GM18519 (cell line): ENCODE measurements around the gene MRPL36.

Source experiments
- ATAC-seq: cut with Tn5 transposase; IDR thresholded peaks from one replicate; pipeline ENCODE4 v1.9.1; 2021; ENCODE audit warnings: mild to moderate bottlenecking, moderate library complexity; ENCODE audit not compliant: unreplicated experiment, low FRiP score

Gene MRPL36

DNA sequence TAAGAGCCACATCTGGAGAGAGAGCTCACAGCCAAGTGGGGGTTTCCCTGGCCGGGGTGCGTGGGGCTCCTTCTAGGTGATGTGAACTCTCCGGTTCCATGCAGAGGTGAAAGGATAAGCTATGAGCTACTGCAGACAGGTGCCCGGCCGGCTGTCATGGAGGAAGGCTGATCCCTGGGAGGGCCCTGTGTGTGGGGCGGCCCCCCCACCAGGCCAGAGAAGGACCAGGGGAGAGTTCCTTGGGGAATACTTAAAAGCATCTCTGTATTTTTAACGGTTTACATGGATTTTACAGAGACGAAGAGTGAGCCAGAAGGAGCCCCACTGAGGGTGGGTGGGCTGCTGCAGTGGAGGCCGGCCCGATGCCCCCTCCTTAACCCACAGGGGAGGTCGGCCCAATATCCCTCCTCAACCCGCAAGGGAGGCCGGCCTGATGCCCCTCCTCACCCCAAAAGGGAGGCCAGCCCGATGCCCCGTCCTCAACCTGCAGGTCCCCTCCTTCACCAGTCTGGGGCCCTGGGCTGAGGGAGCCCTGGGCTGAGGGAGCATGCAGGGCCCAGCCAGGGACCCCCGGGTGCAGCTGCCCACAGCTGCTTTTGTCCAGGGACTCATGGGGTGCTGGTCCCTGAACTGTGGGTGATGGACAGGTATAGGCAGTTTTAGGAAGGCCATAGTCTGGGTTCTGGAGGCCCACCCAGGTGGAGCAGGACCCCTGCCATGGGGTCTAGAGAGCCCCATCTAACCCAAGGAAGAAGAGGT, 31.9 kb downstream of the MRPL36 start:
- ATAC-seq, result no peak

DNA sequence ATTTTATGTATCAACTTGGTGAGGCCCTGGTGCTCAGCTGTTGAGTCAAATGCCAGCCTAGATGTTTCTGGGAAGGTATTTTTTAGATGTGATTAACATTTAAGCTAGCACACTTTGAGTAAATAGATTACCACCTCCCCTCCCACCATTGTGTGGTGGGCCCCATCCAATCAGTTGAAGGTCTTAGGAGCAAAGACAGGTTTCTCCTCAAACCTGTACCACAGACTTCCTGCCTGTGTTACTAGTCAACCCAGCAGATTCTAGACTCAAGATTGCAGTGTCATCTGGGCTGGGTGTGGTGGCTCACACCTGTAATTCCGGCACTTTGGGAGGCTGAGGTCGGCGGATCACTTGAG, 33.8 kb downstream of the MRPL36 start:
- no peak for ATAC-seq

DNA sequence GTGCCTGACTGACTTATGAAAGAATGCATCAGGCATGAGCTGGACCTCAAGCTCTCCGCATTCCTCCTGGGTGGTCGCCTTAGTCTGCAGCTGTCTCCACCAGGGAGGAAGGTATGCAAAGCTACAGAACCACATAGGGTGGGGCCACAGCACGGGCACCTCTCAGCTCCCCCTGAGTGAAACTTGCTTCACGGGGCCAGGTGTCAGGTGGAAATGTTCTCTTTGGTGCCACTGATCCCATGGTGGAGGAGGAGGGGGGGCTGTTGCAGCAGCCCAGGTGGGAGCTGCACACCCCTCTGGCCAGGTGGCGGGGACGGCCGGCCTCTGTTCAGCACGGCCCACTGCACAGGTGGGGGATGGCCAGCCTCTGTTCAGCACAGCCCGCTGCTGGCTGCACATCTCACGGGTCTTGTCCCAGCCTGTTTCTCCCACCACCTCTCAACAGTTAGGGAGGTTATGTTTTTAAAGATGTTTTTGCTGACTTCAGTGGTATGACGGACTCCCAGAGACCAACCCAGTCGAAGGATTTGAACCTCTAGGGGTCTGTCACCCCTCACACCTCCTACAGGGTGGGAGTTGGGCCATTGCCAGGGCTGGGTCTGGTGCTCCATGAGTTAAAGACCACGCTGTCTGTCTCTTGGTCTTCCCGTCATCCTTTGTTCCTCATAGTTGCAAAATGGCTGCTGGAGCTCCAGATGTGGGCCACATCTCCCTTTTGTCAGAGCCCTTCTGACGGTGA, 34.3 kb downstream of the MRPL36 start:
- ATAC-seq, result no peak

DNA sequence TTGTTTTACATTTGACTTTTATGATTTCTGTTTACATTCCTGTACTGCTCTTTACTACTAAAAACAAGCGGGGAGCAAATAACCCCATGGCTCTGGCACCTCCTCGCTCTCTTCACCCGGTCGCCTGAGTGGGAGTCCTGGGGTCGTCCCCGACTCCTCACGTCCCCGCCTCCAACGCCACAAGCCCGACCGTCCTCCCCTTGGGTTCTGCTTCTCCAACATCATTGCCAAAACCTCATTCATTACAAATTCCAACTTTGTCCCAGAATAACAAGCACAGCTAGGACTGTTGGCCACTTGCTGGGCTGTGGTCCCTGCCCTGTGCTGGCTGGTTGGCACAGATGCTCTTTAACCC, 35.1 kb downstream of the MRPL36 start:
- no peak for ATAC-seq

DNA sequence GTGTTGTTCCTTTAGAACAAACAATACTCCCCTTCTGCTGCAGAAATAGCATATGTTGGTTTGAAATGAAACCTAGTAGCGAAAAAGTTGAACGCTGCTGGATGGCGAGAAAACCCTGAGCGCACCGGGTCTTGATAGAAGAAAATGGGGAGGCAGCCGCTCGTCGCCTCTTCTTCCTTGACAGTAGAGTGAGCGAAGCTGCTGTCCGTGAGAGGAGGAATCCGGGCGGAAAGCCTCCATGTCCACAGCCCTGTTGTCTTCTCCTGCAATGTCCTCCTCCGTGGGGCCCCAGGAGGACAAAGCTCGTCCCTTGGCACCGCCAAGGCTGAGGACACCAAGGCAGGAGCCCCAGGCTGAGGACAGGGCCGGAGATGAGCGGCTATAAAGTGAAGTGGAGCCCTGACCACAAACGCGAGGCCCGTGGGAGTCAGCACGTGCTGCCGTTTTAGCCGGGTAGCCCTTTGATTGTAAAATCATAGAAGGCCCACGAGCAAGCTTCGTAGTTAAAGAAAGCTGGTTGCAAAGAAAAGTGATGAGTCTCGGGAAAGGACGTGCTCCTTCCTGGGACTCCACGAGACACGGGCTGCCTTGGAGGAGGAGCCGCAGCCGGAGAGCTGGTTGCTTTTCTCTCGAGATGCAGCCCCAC, 35.6 kb downstream of the MRPL36 start:
- no peak for ATAC-seq

DNA sequence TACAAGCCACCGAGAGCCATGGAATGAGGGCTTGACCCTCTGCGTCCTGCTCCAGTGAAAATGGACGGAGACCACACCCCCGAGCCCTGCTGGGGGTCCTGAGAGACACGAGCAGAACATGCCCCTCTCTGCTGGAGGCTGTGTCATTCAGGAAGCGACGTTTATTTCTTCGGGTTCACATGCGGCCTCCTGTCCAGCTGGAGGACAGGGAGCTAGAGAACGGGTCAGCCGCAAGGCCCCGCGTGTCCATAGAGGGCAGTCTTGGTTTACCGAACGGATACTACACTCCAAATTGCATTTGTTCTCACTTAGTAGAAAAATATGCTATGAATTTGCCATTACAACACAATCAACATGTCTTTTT, 36.1 kb downstream of the MRPL36 start:
- ATAC-seq, result no peak

DNA sequence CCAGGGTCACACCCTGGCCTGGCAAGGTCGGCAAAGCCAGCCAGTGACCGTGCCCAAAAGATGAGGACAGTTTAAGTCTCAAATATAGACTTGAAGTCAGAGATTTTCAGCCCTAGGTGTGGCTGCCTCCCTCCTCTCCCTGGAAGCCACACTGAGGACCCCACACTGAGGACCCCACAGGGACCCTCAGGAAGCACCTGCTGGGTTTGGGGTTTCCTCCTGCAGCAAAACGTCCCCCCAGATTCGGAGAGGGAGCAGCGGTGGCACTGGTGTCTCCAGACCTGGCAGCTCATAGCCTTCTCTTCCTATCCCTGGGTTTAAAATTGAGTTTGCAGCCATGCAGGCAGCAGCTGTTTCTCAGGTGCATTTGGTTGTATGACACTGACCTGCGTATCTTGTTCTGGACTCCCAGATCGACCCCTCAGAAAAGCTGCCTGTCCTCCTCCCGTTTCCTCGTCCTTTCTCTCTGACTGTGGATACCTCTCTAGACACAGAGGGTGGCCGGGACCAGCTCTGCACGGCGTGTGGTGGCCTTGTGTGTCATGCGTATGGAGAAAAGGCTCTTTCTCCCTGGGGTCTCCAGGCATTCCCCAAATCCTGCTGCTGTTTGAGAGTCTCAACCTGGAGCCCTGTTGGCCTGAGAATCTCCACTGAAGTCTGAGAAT, 36.6 kb downstream of the MRPL36 start:
- ATAC-seq, result no peak

DNA sequence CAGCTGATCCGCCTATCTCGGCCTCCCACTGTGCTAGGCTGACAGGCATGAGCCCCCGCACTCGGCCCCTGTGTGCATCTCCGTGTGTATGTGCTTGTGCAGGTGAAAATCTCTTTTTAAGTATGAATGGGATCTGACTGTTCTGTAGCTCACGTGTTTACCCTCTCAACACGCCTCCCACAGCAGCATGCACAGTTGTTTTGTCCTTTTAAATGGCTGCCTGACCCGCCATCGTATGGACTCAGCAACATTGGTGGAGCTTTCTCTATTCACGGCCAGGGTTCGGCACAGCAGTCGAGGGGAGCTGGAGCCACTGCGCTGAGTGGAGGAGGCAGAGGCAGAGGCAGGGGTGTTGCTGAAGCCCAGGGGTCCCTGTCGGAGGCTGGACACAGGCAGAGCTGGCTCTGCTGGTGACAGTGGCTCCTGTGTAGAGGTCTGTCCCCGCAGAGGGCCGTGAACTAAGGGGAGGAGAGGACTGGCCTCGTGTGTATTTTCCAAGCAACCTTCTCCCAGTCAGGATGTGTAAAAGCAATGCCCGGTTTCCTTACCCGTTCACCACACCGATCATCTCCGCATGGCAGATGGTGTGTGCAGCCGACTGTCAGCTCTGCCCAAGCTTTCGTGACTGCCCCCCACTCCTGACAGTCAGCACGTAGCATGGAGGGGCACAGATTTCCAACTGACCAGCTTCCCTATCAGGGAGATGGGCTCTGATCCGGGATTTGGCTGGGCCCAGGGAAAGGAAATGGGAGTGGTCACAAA, 37.3 kb downstream of the MRPL36 start:
- ATAC-seq, result no peak

DNA sequence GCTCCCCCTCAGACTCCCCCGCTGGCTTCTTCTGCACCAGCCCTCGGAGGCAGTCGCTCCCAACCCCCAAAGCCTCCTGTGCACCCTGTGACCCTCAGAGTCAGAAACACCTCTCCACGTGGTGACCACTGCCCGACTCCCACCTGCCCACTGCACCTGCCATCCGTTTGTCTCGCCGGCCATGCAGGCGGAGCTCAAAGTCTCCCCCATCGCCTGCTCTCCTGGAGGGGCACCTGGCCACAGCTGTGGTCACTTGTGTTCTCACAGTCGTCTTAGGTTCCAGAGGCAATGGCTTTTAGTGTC, 38.2 kb downstream of the MRPL36 start:
- no peak for ATAC-seq

DNA sequence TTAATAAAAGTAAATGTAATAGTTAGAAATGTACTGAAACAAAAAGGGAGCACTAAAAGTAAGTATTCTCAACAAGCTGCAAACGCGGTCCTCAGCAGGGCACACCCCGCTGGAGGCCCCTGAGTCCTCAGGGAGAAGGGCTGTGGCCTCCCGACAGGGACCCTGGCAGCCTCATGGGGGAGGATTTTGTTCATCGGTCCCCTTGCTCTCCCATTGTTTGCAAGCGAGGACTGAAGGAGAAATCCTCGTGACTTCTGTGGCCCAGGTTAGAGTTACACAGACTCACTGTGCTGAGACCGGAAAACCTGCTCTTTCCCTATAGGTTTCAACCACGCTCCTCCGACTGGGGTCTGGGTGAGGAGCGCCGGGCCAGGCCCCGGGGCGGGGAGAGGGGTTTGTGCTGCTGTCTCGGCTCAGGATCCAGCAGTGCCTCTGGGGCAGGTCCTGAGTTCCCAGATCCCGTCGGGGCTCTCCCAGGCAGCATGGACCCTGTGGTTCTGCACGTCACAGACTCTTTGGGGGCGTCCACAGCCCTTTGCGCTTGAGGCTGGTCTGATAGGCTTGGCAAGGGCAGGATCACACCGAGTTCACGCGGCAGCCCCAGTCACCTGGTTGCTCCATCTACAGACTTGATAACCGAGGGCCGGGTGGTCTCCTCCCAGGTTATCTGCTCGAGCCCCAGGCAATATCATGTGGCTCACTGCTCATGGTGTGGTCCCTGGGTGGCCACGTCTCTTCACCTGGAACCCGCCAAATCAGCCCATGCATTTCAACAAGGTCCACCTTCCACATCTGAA, 38.8 kb downstream of the MRPL36 start:
- no peak for ATAC-seq

DNA sequence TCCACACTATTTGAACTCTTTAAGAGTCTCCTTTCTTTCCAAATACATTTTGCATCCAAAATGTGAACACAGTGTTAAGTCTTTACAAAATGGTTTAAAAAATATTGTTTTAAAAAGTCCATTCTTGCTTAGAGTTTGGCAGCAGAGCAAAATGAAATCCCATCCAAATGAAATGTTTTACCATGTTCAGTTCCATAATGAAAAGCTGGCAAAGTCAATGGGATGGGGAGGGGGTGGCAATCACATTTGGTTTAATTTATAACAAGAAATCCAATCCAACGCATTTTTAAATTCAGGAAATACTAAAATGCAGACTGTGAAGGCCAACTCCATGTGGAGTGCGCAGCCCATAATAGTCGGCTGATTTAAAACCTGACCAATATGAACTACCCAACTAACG, 39.4 kb downstream of the MRPL36 start:
- no peak for ATAC-seq

DNA sequence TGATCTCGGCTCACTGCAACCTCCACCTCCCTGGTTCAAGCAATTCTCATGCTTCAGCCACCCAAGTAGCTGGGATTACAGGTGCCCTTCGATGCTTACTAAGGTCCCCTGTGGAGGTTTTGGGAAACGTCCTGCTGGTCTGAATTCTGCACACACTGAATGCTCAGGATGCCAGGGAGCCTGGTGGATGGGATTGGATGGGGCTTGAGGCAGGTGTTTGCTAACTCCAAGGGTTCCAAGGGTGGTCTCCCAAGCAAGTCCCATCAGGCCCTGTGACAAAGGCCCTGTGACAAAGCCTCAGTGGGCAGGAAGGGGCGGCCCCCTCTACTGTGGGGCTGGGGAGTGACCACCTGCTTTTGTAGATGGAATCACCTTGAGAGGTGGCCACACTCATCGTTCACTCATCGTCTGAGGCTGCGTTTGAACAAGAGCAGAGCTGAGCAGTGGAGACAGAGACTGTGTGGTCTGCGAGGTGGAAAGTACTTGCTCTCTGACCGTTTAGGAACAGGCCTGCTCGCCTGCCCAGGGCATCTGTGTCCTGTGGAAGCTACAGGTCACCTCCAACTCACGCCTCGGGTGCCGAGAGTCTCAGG, 40.2 kb downstream of the MRPL36 start:
- no peak for ATAC-seq

DNA sequence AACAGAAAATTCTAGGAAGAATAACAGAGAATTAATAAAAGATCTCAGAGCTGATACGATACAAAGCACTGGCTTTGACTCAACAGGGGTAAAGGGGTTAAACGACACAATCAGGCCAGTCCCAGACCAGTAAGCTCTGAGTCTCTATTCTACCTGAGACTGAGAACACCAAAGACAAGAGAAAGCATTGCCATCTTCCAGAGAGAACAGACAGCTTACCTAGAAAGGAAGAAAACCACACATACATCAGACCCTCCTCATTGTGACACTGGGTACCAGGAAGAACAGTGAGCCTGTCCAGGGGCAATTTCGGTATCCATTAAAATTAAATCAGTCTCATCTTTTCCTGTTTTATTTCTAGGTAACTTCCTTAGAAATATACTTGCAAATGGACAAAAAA, 41.1 kb downstream of the MRPL36 start:
- ATAC-seq, result no peak

DNA sequence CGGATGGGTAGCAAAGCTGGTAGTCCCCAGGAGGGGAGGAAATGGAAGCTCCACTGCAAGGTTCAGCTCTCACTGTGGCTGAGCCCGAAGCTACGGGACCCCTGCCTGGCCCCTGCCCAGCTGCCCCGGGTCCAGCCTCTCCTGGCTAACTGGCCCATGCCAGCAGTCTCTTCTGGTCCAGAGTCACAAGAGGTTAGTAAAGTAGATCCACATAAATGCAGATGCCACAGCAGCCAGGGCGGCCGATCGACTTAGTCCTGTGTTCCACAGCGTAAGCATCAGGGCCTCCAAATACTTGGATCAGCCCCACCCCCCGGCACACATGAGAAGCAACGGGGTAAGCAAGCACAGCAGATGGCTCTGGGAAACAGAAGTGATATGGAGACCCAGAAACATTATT, 42.1 kb downstream of the MRPL36 start:
- ATAC-seq, result no peak

DNA sequence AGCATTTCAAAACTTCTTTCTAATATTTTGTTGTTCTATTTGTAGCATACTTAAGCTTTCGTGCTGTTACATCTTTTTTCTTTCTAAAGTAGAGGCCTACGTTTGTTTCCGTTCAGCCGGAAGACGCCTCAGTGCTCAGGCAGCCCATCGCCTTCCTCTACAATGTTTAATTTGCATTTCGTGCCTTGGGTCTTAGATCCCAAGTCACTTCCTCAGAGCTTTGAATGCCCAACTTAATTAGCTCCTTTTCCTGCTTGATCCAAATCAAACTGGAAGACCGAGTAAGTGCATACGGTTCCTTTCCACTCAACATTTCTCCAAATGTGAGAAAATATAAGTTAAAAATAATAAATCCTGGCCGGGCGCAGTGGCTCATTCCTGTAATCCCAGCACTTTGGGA, 43.2 kb downstream of the MRPL36 start:
- no peak for ATAC-seq

DNA sequence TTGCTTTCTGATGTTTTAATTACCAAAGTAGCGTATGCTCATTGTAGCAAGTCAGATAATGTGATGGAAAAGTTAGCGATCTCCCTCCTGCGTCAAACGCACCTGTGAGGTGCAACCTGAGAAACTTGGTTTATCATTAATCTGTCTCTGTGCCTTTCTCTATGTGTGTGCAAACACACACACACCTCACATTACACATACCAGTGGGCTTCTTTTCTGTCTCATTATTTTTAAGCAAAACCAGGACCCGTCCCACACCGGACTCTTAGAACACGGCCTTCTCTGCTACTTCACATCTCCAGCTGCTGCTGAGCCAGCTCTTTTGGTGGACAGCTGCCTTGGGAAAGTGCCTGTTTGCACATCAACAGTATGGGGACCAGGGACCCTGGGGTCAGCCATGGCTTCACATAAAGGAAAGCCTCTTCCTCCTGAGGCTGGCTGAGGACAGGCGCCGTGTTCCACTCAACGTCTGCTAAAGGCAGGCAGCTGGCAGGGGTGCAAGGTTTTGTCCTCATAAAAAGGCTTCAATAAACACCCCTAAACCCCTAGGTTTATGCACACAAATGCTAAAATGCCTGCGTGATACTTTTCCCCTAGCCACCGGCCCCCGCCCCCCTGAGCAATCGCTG, 44.2 kb downstream of the MRPL36 start:
- ATAC-seq, result no peak

DNA sequence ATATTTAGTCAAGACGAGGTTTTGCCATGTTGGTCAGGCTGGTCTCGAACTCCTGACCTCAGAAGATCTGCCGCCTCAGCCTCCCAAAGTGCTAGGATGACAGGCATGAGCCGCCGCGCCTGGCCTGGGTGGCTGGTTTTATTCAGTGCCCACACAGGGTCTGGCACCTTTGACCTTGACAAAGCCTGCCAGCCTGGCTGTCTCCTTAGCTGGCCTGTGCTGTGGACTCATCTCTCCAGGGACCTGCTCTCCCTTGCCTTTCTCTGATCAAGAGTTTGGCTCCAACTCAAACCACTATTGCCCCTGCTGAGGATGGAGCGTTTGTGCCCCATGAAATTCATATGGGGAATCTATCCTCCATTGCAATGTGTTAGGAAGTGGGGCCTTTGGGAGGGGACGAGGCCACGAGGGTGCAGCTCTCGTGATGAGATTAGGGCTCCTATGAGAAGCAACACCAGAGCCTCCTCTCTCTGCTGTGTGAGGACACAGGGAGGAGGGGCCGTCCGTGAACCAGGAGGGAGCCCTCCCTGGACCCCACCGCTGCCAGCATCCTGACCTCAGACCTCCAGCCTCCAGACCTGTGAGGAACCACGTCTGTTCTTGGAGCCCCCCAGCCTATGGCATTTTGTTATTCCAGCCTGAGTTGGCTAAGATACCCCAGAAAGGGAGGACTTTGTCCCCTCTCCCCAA, 45.0 kb downstream of the MRPL36 start:
- ATAC-seq, result no peak

DNA sequence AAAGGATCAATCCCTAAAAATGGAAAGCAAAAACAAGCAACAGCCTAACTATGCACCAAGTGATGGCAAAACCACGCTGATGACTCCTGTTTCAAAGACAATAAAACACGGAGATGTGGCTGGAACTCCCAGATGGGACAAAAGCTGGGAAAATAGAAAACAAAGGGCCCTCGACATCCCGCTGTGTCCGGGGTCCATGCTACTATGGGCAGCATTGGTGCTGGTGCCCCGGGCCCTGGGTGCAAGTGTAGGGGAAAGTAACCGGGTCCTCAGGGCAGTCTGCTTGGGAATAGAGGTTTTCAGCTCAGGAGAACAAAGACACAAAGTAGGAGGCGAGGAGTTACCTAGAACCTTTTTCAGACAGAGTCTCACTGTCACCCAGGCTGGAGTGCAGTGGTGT, 46.1 kb downstream of the MRPL36 start:
- ATAC-seq, result no peak

DNA sequence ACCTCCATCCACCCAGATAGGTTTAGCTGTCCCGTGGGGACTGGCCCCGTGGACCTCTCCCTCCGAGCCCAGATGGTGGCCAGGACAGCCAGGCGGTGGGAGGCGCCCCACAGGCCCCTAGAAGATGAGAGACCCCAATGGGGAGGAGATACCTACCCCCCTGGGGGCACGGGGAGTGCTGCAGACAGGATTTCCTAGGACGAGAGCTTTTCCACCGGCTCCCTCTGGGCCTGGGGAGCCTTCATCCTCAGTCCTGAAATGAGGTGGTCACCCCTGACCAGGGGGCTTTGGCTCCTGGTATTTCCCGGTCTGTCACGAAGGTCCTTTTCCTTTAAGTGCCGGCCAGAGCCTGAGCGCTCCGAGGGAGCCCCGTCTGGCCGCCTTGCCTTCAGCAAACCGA, 46.8 kb downstream of the MRPL36 start:
- ATAC-seq, result no peak
